ENCODE measurements around the gene TIAM2. TPM values are rescaled to one million over a fixed set of nuclear protein-coding genes. Genes with fewer than 3 reads are reported as not detected.

TIAM2 gene
- total and polyA plus RNA-seq, 10 of the 15 experiments (the other 5 are each of a cell fraction or from before 2014, with no cell fraction given): 1.1 to 10.5 (median 2.3) TPM

- TF ChIP-seq, protein P1, sequence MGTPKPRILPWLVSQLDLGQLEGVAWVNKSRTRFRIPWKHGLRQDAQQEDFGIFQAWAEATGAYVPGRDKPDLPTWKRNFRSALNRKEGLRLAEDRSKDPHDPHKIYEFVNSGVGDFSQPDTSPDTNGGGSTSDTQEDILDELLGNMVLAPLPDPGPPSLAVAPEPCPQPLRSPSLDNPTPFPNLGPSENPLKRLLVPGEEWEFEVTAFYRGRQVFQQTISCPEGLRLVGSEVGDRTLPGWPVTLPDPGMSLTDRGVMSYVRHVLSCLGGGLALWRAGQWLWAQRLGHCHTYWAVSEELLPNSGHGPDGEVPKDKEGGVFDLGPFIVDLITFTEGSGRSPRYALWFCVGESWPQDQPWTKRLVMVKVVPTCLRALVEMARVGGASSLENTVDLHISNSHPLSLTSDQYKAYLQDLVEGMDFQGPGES (IDR thresholded peaks at IDR 0.05): no peak
- TF ChIP-seq ZZZ3 (IDR thresholded peaks at IDR 0.05; ENCODE audit: control insufficient read depth, insufficient read length, low read depth): no peak
- TF ChIP-seq PAX5 (IDR thresholded peaks at IDR 0.05; ENCODE audit: borderline replicate concordance, low read depth, low read length): no peak
- TF ChIP-seq TBL1XR1 (IDR thresholded peaks at IDR 0.05; ENCODE audit: low read depth, low read length): no peak
- no peak for TF ChIP-seq FOXK2 (IDR thresholded peaks at IDR 0.05)
- no peak for TF ChIP-seq FOS (IDR thresholded peaks at IDR 0.05; ENCODE audit: borderline replicate concordance, extremely low read depth, insufficient read length)
Observed at GRCh38 chr6:154954347-154954746, 40.8 kb upstream of the TIAM2 start (continued).

DNA sequence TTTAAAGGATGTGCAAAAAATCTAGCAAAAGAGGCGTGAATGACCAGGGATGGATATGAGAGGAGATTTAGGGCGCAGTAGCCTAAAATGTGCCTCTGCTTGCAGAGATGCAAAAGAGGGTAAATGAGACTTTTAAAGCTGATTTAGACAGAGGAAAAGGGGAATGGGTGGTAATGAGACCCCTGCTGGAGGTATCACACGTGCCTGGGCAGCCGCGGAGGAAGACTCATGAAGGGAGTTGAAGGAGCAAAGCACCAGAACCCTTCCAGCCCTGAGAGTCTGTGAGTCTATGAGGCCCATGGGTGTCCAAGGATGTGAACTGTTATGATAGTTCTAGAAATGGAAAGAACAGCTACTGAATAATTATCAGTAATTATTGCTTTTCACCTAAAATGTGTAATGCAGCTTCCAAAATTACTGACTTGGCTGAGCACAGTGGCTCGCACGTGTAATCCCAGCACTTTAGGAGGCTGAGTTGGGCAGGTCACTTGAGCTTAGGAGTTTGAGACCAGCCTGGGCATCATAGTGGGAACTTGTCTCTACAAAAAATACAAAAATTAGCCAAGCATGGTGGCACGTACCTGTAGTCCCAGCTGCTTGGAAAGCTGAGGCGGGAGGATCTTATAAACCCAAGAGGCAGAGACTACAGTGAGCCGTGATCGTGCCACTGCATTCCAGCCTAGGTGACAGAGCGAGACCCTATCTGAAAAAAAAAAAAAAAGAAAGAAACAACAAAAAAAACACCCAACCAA is 38.2 kb upstream of the TIAM2 start:
- ChIA-PET SMC1A (ENCODE audit: uncharacterized antibody, unreplicated experiment) (interaction anchor here (0.9 kb wide), 1 partner anchor 29 kb away, joined by 3 read pairs; no protein-coding TSS in a partner anchor), POLR2A (interaction anchor here (1.1 kb wide), 1 partner anchor 8 kb away, joined by 3 read pairs; no protein-coding TSS in a partner anchor), RAD21 (ENCODE audit: unreplicated experiment) (no interaction called here), CTCF (interaction anchor here (1.1 to 2.0 kb wide), 2 partner anchors 29 to 281 kb away, joined by 3 to 5 read pairs; no protein-coding TSS in a partner anchor)
- Histone ChIP-seq H3K9ac (ENCODE audit: control insufficient read depth, insufficient read depth, low read length) (no peak overlapping the region), H3K4me2 (ENCODE audit: control insufficient read depth, insufficient read depth) (no peak overlapping the region), H3K9me3 (replicated peaks; ENCODE audit: control insufficient read depth, insufficient read depth, low read length) (no peaks in the 10 kb centered on the region), H4K20me1 (ENCODE audit: control insufficient read depth, insufficient read depth) (no peaks in the 10 kb centered on the region), H3K4me1 (ENCODE audit: control insufficient read depth, insufficient read depth, low read length) (peaks cover 3% of the 10 kb centered on the region; the same call in 1 of the 2 replicates), H3K79me2 (ENCODE audit: control insufficient read depth, insufficient read depth, low read length) (no peaks in the 10 kb centered on the region), H3K4me3 (no peak overlapping the region), H3K27me3 (replicated peaks in 1 of 2; ENCODE audit: control insufficient read depth in 2 of 2, insufficient read depth in 2 of 2, low read length in 1 of 2) (no peaks in the 10 kb centered on the region), H2AFZ (ENCODE audit: control insufficient read depth, low read depth, low read length) (no peak overlapping the region), H3K36me3 (ENCODE audit: control insufficient read depth in 2 of 2, insufficient read depth in 2 of 2, low read length in 1 of 2) (no peaks in the 10 kb centered on the region), H3K27ac (ENCODE audit: control insufficient read depth, insufficient read depth) (no peak overlapping the region)
- intact Hi-C loops (cut with micrococcal nuclease; ENCODE audit: unreplicated experiment): no loop called here
- DNase-seq (ENCODE audit: low read depth, low spot score) (no peak), FAIRE-seq (no peak), ATAC-seq (no peak)
- 86% methylated on average over 11 of the region's 12 CpGs for WGBS (ENCODE audit: insufficient coverage, insufficient replicate concordance, low lambda C conversion rate, missing lambda C conversion rate)
- in situ Hi-C loops (cut with MboI): no loop called here
- BruUV-seq (replicated peaks): no TSS peak
- TF ChIP-seq ZSCAN29 (IDR thresholded peaks at IDR 0.05) (no peak), CHD1 (IDR thresholded peaks at IDR 0.05; ENCODE audit: low read depth, low read length) (no peak), SREBF2 (IDR thresholded peaks at IDR 0.05; ENCODE audit: low read length) (no peak), CHD4 (IDR thresholded peaks at IDR 0.05) (no peak), ASH2L (IDR thresholded peaks at IDR 0.05; ENCODE audit: borderline replicate concordance, low read depth) (no peak), RELB (IDR thresholded peaks at IDR 0.05; ENCODE audit: low read depth) (no peak), LARP7 (IDR thresholded peaks at IDR 0.05) (no peak), RCOR1 (conservative IDR thresholded peaks at IDR 0.05; ENCODE audit: low read depth, low read length) (no peak), HSF1 (IDR thresholded peaks at IDR 0.05; ENCODE audit: low read depth, low read length) (no peak), CREB1 (IDR thresholded peaks at IDR 0.05; ENCODE audit: low read depth) (no peak), ELK1 (IDR thresholded peaks at IDR 0.05; ENCODE audit: low read depth, low read length) (no peak)

All from GM12878 (cell line).